ENCODE measurements around the gene ERICH6B.

ERICH6B gene

GRCh38 chr13:45540864-45541263, 74.7 kb downstream of the ERICH6B start:
- no peak for FAIRE-seq

- no peak for FAIRE-seq
Measured at GRCh38 chr13:45540195-45540594, 75.3 kb downstream of the ERICH6B start.

GRCh38 chr13:45538382-45538781, 77.2 kb downstream of the ERICH6B start:
- no peak for FAIRE-seq

- FAIRE-seq, result no peak
Measured at GRCh38 chr13:45537516-45537915, 78.0 kb downstream of the ERICH6B start.

- no peak for FAIRE-seq
Measured at GRCh38 chr13:45536224-45536623, 79.3 kb downstream of the ERICH6B start.

GRCh38 chr13:45534604-45535003, 80.9 kb downstream of the ERICH6B start:
- FAIRE-seq, result no peak

- FAIRE-seq, result no peak
Measured at GRCh38 chr13:45529758-45530157, 85.8 kb downstream of the ERICH6B start.

- no peak for FAIRE-seq
Measured at GRCh38 chr13:45527699-45528462, 87.7 kb downstream of the ERICH6B start.

- FAIRE-seq, result no peak
Measured at GRCh38 chr13:45522571-45522970, 93.0 kb downstream of the ERICH6B start.

GRCh38 chr13:45521297-45521696, 94.2 kb downstream of the ERICH6B start:
- no peak for FAIRE-seq

- no peak for FAIRE-seq
Measured at GRCh38 chr13:45519493-45519892, 96.0 kb downstream of the ERICH6B start.

GRCh38 chr13:45518525-45519245, 96.9 kb downstream of the ERICH6B start:
- no peak for FAIRE-seq

- no peak for FAIRE-seq
Measured at GRCh38 chr13:45516757-45517156, 98.8 kb downstream of the ERICH6B start.

GRCh38 chr13:45512098-45512496, 103.4 kb downstream of the ERICH6B start:
- no peak for FAIRE-seq

- FAIRE-seq, result peak; percentile 92
Measured at GRCh38 chr13:45511310-45512097, 104.0 kb downstream of the ERICH6B start.

- no peak for FAIRE-seq
Measured at GRCh38 chr13:45510672-45511071, 104.9 kb downstream of the ERICH6B start.

GRCh38 chr13:45508776-45509175, 106.8 kb downstream of the ERICH6B start:
- no peak for FAIRE-seq

- FAIRE-seq, result no peak
Measured at GRCh38 chr13:45506811-45507210, 108.7 kb downstream of the ERICH6B start.

GRCh38 chr13:45503658-45504057, 111.9 kb downstream of the ERICH6B start:
- no peak for FAIRE-seq

- no peak for FAIRE-seq
Measured at GRCh38 chr13:45501175-45501526, 114.4 kb downstream of the ERICH6B start.

- FAIRE-seq, result no peak
Measured at GRCh38 chr13:45500492-45501174, 114.9 kb downstream of the ERICH6B start.

- FAIRE-seq, result no peak
Measured at GRCh38 chr13:45496942-45497341, 118.6 kb downstream of the ERICH6B start.

- FAIRE-seq, result peak; percentile 47
Measured at GRCh38 chr13:45492538-45492937, 123.0 kb downstream of the ERICH6B start.
